Caki2 (cell line): ENCODE measurements around the gene GP1BA. TPM values are rescaled to one million over a fixed set of nuclear protein-coding genes. Genes with fewer than 3 reads are reported as not detected.

Source experiments
- DNase-seq: peaks from one replicate; pipeline ENCODE4 v3.0.0-alpha.2; 2015; ENCODE audit warnings: low read depth
- in situ Hi-C: cut with HindIII; loops from 2 replicates; pipeline ENCODE4 v1.10.0; 2016; ENCODE audit warnings: low sequenced_read_pairs, low pct_unique_long_range_greater_than_20kb, mixed read lengths
- total RNA-seq: library from RNA; depleted of rRNA; stranded (reverse); fragments of >200 nt; shearing (Covaris generic); gene quantifications from 2 replicates; pipeline ENCODE4 v1.2.3, GENCODE V29; 2014; ENCODE audit warnings: low replicate concordance

Gene GP1BA
- total RNA-seq, 1 experiment from 2014 or later: not detected

DNA sequence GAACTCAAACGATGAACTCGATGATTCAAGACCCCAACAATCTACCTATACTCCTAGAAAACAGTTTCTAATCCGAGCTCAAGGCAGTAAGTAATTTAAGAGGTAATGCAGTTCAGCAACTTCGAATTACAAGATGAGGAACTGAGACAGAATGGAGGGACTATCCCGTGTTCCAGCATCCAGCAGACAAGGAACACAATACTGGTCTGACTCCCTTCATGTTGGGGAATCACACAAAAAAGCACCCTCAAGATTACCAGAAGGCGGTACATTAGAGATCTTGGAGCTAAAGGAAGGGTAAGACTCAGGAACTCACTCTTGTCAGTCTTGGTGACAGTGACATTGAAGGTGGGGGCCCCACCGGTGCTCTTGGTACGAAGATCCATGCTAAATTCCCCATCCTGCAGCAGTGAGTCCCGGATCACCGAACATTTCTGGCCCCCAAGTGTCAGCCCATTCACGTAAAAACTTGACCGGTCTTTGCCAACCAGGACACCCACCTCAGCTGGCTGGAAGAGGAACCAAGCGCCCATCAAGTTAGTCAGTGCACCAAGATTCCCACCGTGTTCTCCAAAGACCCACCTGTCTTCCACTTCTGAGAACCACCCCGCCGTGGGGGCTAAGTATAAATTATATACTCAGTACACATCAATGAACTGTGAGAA, 14.4 kb downstream of the GP1BA start:
- DNase-seq: no peak
- in situ Hi-C loops: no loop called here

DNA sequence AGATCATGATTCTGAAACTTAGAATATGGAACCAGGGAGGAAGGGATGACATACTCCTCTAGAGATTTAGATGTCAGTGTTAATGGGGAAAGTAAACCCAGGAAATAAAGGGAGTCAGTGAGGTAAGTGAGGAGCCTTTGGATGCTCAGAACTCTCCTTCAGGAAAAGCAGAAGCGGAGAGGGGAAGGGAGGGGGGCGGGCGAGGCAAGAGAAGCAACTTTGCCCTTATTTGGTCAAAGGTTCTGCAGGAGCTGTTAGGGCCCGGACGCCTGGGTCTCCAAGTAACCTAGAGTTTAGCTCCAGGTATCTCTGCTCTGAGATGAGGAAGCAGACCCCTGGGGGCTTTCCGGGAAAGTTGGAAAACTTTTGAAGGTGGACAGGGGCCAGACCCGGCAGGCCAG, 14.9 kb downstream of the GP1BA start:
- in situ Hi-C loops: no loop called here

DNA sequence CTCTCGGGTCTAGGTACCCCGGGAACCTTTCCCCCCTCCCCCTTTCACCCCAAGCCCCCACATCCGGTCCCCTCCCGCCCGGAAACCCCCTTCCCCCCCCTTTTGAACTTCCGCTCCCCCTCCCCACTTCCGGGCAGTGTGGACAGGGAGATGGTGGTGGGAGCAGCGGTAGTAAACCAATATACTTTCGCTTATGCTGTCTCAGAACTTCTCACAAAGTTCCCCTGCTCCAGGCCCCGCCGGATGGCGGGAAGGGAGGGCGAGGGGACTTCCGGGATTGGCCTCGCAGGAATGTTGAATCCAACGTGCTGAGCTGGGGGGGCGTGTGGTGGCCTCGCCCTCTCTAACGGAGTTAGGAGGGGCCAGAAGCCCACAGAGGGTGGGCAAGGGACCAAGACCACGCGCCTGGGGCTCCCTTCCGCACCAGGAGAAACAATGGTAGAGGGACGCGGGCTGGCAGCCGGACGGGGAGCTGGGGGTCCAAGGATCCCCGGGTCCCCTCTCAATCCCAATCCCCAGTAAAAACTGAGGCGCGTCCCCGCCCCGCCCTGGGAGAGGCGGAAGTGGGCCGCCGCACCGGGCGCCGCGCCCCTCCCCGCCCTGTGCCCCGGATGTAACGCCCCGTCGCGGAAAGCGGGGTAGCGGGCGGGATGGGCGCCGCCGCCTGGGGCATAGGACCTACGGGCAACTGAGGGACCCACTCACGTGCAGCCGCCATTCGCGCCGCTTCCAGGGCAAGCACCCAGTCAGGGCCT, 15.5 kb downstream of the GP1BA start:
- peak; percentile 63 for DNase-seq
- in situ Hi-C loops: no loop called here

More for the DNA sequence above, 14.9 kb downstream of the GP1BA start:
- DNase-seq: peak; percentile 26

DNA sequence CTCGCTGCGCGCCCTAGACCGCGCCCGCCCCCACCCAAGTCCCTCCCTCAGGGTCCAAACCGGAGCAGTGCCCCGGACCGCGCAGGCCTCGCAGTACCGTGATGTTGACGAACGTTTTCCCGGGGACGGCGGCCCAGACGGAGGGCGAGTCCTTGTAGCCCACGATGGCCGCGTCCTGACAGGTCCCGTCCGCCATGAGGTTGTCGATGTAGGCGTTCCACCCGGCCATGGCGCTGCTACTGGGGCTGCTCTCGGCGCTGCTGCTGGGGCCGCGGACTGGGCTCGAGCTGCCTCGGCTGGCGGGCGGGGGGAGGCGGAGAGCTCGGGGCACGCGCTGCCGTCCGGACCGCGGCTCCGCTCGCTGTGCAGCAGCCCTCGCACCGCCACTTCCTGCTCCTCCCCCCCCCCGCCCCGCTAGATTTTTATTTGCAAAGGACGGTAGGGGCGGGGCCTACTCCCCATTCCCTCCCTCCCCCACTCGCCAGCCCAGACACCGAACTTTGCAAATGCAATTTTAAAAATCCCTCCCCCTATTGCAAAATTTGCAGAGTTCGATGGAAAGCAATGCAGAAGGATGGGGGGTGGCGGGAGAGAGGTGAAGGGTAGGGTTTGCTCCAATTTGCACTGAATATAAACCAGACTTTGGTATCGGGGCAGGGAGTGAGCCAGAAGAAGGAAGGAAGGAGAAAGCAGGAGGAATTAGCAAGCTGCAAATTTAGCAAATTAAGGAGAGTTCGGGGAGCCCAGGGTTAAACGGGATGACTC, 16.3 kb downstream of the GP1BA start, which contains the start of gene PFN1:
PFN1 (minus strand) TSS at position 365 of the 765 bp plus-strand sequence; CDS start at position 229, 136 bp downstream.
- peak; percentile 87 for DNase-seq
- in situ Hi-C loops: no loop called here

DNA sequence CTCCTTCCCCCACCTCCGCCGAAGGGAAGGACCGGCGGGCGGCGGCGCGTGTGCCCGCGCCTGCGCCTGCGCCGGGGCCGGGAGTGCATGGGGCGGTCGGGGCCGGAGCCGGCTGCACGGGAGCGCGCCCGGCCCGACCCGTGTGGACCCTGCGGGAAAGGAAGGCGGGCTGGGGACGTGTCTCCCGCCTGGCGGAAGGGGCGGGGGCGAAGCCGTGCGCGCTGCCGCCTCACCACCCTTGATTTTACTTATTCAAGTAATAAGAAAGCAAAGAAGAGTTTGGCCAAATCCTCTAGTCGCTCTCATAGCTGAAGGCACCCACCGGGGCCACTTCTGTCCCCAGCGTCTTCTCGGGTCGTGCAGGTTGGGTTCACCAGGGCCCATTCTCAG, 16.8 kb downstream of the GP1BA start:
- DNase-seq: peak; percentile 95
- in situ Hi-C loops: no loop called here

DNA sequence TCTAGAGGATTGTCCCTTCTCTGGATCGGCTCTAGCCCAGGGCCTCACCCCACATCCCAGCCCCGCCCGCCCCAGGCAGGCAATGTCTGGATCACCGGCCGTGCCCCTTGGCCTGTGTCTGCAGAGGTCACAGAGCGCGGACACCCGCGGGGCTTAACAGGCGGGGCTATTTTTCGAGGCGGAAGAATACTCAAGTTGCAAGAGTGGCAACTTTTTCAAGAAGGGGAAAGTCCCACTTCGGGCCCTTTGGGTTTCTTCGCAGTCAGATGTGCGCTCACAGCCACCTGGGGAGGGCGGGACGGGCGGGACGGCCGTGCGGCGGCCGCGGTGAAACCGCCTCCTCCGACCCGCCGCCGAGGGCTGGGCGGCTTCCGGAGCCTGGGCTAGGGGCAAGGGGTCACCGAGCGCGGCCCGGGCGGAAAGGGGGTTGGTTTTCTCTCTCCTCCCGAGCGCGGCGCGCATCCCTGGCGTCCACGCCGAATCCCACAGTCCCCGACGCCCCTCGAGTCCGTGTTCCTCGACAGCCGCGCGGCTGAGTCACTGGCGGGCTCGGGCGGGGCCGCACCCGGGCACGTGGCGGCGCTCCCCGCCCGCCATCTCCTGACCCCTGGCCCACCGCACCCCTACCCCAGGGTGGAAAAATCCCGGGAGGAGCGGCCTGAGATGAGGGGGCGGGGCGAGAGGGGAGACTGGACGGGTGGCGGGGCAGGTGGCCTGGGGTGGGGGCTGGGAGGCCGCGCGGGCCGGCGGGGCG, 17.4 kb downstream of the GP1BA start:
- in situ Hi-C loops: no loop called here
- peak; percentile 83 for DNase-seq

DNA sequence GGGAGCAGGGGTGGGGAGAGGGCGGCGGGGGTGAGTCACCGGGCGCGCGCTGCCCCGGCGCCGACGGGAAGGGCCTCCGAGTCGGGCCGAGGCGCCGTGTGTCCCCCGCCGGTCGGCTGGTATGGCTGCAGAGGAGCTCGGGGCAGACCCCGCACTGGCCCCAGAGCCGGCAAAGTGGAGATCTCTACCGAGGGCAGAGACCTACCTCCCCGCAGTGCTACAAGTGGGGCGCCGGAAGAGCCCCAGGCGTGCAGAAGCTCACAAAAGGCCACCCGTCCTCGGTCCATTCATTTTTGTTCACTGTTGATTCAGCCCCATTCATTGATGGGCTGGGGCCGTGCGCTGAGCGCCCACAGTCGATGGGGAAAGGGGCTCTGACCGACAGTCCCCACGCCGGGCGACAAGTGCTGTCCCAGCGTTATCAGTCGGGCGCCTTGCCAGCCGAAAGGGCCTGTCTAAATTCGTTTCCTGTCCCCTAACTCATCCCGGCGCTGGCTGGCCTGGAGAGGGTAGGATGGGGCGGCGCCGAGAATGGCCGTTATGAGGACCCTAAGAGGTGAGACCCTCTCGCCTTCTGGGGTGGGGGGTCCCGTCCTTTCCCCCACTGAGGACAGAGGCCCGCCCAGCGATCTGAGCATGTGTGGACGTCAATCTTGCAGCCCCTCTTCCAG, 18.1 kb downstream of the GP1BA start:
- in situ Hi-C loops: no loop called here
- DNase-seq: peak; percentile 51

DNA sequence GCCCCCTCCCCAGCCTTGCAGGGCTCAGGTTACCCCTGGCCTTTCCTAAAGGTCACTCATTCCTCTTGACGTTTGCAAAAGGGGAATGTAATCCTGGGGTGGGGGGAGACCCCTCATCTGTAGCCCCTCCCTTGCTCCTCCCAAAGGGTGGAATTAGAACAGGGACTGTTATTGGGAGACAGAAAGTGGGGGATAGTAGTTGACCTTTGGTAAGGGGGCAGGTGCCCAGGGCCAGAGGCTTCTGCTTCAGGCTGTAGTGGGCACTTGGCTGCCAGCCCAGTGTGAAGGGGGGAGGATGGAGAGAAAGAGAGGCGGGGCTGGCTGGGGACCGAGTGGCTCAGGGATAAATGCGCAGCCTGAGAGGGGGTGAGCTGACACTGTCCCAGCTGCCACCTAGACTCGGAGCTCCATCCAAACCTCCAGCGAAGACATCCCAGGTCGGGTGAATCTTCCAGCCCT, 18.7 kb downstream of the GP1BA start, which contains the start of gene ENO3:
ENO3 (plus strand) TSS at position 374 of the 459 bp plus-strand sequence. CDS start 711 bp downstream, outside the sequence.
- no peak for DNase-seq
- in situ Hi-C loops: no loop called here

DNA sequence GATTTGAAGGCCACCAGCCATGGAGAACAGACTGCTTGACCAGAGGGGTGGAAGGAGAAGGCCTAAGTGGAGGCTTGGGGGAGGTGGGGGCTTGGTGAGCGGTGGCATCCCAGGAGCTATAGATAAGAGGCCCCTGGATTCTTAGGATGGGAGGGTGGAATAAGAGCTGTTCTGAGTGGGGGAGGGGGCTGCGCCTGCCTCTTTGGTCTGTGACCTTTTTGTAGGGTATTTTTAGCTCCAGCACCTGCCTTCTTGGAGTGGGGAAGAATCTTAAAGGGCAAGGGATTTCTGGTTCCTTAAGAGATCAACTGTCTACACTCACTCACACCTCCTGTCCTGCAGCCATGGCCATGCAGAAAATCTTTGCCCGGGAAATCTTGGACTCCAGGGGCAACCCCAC, 19.4 kb downstream of the GP1BA start:
- in situ Hi-C loops: no loop called here
- no peak for DNase-seq

DNA sequence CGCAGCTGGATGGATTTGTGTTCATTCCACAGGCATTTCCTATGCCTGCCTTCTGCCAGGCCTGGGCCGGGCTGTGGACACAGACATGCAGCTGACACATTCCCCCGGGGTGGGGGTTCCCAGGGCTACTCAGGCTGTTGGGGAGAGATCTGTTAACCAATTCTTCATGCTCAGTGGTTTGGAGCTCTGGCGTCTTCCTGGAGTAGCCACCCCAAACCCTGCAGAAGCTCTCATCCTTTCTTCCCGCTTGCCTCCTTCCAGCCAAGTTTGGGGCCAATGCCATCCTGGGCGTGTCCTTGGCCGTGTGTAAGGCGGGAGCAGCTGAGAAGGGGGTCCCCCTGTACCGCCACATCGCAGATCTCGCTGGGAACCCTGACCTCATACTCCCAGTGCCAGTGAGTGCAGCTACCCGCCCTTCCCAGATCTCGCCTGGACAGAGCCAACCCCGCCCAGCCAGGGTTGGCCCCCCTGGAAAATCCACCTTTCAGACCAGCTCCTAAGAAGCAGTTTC, 21.4 kb downstream of the GP1BA start:
- in situ Hi-C loops: no loop called here
- peak; percentile 58 for DNase-seq

DNA sequence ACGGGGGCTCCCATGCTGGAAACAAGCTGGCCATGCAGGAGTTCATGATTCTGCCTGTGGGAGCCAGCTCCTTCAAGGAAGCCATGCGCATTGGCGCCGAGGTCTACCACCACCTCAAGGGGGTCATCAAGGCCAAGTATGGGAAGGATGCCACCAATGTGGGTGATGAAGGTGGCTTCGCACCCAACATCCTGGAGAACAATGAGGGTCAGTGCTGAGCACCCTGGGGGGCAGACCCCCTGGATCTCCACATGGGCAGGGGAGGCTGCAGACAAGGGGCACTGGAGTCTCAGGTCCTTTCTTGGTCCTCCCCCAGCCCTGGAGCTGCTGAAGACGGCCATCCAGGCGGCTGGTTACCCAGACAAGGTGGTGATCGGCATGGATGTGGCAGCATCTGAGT, 23.0 kb downstream of the GP1BA start:
- no peak for DNase-seq
- in situ Hi-C loops: no loop called here

DNA sequence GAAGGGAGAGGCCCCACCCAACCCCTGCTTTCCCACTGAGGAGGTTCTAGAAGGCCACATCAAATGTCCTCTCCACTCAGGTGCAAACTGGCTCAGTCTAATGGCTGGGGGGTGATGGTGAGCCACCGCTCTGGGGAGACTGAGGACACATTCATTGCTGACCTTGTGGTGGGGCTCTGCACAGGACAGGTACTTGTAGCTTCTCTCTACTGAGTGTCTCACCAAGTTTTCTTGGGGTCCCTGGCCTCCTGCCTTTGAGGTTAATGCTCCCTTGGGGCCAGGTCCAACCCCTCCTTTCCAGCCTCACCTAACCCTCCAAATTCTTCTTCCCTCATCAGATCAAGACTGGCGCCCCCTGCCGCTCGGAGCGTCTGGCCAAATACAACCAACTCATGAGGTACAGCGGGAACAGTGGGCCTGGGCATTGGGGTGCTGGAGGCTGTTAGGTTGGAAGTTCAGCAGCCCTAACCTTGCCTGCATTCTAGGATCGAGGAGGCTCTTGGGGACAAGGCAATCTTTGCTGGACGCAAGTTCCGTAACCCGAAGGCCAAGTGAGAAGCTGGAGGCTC, 24.5 kb downstream of the GP1BA start:
- in situ Hi-C loops: no loop called here

DNA sequence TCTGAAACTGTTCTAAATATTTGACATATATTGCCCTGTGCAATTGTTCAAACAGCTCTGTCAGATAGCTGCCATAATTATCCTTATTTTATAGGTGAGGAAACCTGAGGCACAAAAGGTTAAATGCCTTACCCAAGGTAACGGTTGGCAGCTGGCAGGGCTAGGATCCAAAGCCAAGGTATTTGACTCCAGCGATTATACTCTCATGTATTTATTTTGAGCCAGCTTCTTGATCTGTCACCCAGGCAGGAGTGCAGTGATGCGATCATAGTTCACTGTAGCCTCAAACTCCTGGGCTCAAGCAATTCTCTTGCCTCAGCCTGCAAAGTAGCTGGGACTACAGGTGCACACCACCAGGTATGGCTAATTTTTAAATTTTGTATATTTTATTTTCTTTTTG, 26.0 kb downstream of the GP1BA start:
- DNase-seq: no peak
- in situ Hi-C loops: no loop called here

More for the DNA sequence above, 24.5 kb downstream of the GP1BA start:
- DNase-seq: no peak

DNA sequence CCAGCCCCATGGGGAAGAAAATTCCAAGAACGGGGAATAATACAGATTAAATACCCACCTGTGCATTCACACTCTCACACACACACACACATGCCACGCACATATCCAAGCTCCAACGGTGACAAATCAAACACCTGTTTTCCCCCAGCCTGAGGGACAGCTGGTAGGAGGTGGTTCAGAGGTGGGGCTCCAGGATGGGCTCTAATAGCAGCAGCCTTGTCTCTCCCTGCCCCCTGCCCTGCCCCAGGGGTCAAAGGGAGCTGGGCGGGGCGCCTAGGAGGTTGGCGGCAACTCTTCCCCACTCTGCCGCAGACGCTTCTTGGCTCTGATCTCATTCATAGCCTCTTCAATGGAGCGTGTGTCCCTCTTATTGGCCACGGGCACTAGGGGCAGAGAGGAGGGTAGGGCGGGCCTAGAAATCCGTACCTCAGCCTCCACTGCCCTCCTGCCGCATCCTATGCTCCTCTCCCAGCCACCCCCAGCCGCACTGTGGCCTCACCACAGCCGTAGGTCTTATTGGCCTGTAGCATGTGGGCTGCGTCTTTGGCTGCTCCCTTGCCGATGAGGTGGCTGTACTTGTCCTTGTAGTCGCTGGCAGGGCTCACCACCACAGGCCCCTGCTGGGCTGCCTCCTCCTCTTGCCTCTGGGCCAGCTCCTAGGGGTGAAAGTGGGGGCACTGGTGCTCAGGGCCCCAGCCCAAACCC, 27.3 kb downstream of the GP1BA start:
- no peak for DNase-seq
- in situ Hi-C loops: no loop called here

DNA sequence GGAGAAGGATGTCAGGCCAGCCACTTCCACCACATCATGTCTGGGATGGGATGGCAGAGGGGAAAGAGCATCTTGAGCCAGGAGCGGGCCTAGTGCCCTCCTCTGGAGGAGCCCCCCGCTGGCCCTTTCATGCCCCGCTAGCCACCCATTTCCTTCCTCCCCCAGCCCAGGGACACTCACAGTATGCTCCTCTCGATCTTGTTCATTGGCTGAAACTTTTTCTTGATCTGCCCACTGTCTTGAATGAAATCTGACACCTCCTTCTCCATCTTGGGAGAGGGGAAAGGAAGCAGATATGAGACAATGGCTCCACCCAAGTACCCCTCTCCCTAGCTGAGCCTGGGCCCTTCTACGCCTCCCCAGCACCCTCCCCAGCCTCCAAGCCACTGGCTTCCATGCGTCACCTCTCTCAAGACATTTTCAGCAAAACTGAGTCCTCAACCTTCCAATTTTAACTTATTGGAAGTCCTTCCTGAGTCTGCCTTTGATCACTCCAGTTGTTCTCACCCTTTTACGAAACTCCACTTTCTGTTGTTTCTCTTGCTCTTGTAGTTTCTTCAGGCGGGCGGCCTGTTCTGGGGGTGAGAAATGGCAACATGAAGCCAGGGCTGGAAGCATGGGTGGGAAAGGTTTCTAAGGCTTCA, 28.3 kb downstream of the GP1BA start:
- in situ Hi-C loops: no loop called here
- peak; percentile 48 for DNase-seq

DNA sequence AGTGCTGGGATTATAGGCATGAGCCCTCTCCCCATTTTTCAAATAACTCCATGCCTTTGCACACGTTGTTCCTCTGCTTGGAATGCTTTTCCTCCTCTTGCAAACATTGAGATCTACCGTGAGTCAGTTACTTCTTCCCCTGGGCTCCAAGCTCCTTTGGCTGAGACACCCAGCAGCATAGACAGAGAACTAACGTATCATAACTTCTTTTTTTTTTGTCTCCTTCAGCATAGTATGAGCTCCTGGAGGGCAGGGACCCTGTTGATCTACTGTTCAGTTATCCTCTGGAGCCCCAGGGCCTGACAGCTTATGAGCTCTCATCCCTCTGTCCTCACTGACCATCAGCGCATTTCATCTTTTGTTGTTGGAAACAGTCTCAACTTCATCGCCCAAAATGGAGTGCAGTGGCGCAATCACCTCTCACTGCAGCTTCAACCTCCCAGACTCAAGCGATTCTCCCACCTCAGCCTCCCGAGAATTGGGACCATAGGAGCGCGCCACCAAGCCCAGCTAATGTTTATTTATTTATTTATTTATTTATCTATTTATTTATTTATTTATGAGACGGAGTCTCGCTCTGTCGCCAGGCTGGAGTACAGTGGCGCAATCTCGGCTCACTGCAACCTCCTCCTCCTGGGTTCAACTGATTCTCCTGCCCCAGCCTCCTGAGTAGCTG, 33.4 kb downstream of the GP1BA start:
- in situ Hi-C loops: no loop called here
- no peak for DNase-seq
